GM10266 (cell line): ENCODE data around the gene MATN4.

Experiments
- DNase-seq: peaks from one replicate; pipeline ENCODE4 v3.0.0; 2012; ENCODE audit errors: extremely low spot score
- TF ChIP-seq, protein P1 (sequence below): IDR thresholded peaks from 2 replicates; pipeline ENCODE4 v1.5.1; 2012; ENCODE audit warnings: mild to moderate bottlenecking, low read depth; ENCODE audit not compliant: control insufficient read depth, insufficient read depth; ENCODE audit errors: missing control alignments

The MATN4 gene

DNA sequence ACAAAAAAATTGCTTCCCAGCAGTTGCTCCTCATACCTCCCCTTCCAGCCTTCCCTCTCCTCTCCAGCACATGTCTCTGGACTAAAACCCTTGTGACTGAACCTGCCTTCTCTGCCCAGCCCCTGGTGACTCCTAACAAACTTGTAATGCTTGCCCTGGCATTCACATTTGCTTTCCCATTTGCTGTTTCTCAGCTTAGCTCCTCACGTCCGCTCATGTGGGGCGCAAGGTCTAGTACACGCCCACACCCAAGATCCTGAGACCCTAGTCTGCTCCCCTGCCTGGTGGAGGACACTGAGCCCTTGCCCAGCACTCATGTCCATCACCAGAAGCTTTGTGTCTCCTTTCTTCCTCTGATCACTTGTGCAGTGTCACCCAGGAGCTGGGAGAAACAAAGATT lies 19.7 kb downstream of the MATN4 start:
- TF ChIP-seq, protein P1, sequence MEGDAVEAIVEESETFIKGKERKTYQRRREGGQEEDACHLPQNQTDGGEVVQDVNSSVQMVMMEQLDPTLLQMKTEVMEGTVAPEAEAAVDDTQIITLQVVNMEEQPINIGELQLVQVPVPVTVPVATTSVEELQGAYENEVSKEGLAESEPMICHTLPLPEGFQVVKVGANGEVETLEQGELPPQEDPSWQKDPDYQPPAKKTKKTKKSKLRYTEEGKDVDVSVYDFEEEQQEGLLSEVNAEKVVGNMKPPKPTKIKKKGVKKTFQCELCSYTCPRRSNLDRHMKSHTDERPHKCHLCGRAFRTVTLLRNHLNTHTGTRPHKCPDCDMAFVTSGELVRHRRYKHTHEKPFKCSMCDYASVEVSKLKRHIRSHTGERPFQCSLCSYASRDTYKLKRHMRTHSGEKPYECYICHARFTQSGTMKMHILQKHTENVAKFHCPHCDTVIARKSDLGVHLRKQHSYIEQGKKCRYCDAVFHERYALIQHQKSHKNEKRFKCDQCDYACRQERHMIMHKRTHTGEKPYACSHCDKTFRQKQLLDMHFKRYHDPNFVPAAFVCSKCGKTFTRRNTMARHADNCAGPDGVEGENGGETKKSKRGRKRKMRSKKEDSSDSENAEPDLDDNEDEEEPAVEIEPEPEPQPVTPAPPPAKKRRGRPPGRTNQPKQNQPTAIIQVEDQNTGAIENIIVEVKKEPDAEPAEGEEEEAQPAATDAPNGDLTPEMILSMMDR, result no peak
- no peak for DNase-seq

DNA sequence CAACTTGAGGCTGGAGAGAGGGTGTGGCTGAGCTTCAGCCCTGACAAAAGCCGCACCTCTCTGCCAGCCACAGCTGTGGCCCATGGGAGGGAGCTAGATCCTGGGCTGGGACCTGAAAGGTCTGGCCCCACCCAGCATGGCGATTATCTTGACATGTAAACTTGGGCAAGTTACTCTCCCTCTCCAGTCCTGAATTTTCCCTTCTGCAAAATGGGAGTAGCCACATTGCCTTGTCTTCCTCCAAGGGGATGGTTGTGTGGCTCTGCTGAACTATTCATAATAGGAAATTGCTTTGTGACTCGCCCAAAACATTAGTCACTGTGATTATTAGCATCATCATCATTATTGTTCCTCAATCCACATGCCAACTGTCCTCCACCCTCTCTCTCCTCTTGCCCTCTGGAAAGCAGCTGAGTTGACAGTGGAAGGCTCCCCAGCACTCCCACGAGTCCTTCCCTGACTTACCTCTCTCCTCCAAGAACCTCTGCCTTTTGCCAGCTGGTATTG lies 24.5 kb downstream of the MATN4 start:
- TF ChIP-seq, protein P1, result no peak
- DNase-seq, result no peak

GRCh38 chr20:45282700-45283550 lies 25.2 kb downstream of the MATN4 start:
- DNase-seq, result no peak
- TF ChIP-seq, protein P1, result no peak

DNA sequence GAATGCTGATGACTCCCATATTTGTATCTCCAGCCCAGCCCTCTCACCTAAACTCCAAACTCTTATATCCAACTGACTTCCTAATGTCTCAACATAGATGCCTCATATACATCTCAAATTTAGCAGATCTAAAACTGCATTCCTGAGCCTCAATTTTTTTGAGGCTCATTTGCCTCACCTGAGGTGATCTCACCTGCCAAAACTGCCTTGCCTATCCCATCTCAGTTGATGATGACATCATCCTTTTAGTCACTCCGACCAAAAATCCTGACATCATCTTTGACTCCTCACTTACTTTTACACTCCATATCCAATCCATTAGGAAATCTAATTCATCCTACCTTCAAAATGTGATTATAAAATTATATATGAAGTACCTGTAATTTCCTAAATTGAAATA lies 28.1 kb downstream of the MATN4 start:
- TF ChIP-seq, protein P1, result no peak

DNA sequence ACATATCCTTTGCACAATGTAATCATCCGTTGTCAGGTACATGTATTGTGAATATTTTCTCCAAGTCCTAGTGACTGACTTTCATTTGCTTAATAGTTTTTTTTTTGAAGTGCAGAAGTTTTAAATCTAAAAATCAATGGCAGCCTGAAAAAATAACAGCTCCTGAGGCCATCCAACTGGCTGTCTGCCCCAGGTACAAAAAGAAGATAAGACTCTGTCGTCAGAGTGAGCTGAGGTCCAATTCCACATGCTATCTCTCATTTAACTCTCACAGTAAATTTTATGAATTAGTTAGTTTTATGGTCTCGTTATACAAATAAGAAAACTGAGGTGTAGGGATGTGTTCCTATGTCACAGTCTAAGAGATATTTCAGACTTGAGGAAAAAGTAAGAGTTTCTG lies 32.8 kb downstream of the MATN4 start:
- DNase-seq, result no peak
- TF ChIP-seq, protein P1, result no peak

More for the DNA sequence above, 28.1 kb downstream of the MATN4 start:
- DNase-seq, result no peak

DNA sequence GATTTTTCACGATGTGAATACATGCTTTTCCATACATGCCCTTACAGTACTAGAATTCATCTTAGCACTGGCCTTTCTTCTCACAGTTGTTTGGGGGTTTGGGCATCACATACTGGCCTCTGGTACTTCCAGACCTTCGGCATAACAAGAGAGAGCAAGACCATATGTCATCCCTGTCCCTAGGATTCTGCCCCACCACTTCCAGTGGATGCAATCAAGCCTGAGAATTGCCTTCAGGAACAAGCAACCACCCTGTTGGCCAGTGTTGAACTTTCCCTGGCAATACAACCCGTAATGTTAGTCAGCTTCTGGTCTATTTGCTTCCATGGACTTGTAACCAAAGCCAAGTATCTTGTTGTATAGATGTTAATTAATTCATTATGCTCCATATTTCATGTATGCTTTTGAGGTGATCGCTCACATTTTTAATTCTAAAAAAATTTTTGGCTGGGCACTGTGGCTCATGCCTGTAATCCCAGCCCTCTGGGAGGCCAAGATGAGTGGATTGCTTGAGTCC lies 38.3 kb downstream of the MATN4 start:
- DNase-seq, result no peak
- TF ChIP-seq, protein P1, result no peak

- TF ChIP-seq, protein P1, result no peak
- DNase-seq, result no peak
Observed at GRCh38 chr20:45269056-45269455, 39.0 kb downstream of the MATN4 start.
